TTC549 (cell line): ENCODE measurements around the gene SPCS3.

Experiments
- FAIRE-seq: peaks from 2 replicates; lab custom pipeline; 2012; peaks lifted over from hg19 to GRCh38; lab: Jason Lieb, UNC

Gene SPCS3

DNA sequence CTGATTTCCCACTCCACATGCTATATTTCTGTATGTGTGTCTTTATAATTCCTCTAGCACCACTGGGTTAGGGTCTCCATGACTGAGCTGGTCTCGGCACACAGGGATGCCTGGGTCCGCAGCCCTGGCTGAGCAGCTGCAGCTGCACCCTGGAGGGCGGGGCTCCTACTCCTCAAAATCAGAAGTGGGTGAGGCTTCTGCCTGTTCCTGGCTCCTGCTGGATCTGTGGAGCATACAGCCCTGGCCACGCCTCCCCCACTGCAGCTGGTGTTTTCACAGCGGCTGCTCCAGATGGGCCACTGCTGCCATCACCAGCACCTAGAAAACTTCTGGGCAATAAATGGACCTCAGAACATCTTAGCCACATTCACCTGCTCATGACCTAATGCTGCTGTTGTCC, 30.9 kb downstream of the SPCS3 start:
- FAIRE-seq = no peak

DNA sequence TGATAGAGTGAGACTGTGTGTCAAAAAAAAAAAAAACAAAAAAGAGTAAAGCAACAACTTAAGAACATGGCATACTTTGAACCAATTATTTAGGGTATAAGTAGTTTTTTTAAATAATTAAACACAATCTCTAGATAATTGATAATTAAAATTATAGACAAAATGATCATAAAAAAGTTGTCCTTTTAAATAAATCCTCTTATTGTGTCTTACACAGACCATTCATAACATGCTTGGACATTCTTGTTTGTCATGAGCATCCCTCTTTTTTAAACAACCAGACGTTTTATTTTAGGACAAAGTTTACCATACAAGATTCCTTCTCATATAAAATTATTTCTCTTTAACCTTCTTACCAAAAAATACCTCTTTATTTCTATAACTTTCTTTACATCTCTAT, 35.1 kb downstream of the SPCS3 start:
- no peak for FAIRE-seq

DNA sequence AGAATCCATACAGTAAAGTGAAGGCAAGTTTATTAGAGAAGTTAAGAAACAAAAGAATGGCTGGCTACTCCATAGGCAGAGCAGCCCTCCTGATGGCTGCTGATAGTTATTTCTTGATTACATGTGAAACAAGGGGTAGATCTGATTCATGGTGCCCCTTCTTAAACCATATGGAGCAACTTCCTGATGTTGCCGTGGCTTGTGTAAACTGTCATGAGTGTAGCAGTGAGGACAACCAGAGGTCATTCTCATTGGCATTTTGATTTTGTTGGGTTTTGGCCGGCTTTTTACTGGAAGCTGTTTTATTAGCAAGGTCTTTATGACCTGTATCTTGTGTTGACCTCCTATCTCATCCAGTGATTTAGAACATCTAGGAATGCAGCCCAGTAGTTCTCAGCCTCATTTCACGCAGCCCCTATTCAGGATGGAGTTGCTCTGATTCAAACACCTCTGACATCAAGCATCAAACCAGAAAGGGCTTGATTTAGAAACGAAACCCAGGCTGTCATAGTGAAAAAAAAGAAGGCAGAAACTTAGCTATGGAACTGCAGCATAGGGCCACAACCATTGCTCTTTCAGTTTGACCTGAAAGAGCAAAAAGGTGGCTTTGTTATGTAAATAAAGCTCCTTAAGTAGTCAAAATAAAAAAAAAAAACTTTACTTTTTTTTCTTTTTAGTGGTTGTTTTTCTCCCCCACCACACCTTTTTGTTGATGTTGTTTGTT, 37.8 kb downstream of the SPCS3 start:
- FAIRE-seq = no peak

DNA sequence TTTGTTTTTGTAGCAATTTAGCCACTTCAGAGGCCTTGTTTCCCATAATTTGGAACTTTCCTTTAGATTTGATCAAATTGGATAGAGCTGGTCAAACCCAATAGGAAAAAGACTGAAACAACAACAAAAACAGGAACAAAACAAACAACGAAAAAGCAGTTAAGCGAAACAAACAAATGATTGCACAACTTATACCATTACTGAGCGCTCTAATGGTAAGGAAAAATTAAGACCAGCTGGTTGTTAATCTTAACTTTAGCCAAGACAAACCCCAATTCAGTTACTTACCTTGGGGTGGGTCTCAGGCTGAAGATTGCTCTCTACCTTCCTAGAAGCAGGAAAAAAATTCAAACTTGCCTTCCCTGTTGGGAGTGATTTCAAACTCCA, 38.3 kb downstream of the SPCS3 start:
- FAIRE-seq = no peak

DNA sequence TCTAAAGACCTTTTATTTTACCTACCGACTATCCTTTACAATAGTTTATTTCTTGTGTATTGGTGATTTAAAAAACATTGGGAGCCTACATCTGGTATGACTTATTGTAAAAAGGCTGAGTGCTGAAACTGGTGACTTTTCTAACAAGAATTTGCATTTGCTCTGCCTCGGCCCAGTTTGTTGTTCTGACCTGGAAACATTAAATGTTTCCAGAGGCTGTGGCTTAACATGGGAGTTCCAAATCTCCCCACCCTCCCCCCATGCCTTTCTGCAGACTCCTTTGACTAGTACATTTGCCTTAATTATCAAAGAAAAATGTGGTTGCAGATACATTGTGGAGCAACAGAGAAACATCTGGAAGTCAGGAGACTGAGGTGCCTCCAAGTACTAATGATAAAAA, 39.8 kb downstream of the SPCS3 start:
- no peak for FAIRE-seq

DNA sequence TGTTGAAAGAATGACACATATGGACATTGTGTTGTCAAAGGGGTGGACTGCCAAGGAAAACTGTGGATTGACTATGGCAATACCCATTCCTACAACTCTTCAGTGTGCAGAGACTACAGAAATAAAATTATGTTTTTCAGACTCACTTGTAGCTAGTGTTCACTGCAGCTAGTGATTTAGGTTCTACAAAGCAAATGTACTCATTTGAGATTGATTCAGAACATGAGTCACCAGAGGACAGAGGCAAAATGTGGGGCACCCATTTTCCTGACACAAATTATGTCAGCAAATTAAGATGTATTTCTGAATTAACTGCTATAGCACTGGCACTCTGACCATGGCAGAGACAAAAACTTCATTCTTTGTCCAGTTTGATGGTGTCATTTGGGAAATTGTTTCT, 40.7 kb downstream of the SPCS3 start:
- FAIRE-seq = no peak

DNA sequence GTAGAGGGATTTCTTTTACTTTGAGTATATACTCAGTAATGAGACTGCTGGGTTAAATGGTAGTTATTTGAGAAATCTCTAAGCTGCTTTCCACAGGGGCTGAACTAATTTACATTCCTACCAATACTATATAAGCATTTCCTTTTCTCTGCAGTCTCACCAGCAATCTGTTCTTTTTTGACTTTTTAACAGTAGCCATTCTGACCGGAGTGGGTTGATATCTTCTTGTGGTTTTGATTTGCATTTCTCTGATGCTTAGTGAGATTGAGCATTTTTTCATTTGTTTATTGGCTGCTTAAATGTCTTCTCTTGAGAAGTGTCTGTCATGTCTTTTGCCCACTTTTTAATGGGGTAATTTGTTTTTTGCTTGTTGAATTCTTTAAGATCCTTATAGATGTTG, 43.3 kb downstream of the SPCS3 start:
- no peak for FAIRE-seq

DNA sequence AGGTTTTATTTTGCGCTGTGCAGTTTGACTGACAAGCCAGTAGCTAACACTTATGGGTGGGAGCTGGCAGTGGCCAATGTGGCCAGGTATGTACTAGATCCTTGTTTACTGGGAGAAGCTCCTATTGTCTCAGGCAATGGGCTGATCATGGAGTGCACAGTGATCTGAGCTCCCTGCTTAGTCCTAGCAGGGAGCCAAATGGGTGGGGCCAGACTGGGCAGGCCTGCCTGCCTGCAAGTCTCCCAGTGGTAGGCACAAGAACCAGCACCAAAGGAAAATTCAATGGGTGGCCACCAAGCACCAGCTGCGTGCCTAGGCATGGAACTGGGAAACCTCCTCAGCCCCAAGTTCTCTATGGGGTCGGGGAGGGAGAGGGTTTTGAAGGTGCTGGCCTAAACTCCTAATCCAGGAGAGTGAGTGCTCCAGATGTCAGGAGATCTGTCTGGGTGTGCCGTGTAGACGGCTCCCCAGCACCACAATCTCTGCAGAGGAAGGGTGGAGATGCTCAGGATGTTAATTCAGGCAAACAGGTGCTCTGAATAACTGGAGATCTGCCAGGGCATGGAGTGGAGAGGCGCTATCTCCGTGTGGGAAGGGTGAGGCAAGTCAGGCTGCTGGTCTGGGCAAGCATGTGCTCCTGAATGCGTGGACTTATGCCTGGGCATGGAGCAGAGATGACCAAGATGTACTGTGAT, 48.2 kb downstream of the SPCS3 start:
- no peak for FAIRE-seq

DNA sequence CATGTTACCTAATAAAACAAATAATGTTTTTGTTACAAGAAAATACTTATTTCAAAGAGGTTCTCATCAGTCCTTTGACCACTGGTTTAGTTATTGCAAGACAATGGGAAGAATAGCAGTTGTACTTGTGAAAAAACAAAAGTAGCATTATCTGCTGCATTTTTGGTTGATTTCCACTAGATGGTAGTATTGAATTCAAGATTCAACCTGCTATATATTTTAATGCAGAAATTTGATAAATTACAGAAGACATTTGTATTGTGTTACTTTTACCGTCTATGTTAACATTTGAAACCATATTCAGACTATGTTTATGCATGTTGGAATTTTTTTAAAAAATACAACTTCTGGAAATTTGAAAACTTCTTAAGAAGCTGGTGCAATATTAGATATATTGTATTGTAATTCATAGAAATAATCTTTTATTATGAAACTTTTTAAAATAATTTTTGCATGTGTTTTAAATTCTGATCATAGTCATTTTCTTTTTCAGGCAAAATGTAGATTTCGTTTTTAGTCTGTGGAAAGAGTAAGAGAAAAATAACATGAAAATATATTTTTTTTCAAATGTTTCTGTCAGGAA, 56.4 kb downstream of the SPCS3 start:
- FAIRE-seq = peak; percentile 82

DNA sequence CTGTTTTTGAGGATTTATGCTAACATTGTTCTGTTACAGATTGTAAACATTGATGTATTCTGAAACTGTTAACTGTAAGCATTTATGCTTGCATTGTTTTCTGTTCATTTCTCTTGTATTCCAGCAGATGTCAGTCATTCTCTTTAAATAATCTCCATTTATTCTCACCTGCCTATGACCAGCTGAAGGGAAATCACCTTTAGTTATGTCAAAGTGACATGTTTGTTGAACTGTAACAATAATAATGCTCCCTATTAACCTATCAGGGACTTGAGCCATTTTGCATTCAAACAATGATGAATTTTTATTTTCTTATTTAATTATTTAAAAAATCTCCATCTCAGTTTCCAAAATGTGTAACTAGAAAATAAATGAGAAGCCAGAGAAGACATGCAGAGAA, 58.0 kb downstream of the SPCS3 start:
- peak; percentile 13 for FAIRE-seq

DNA sequence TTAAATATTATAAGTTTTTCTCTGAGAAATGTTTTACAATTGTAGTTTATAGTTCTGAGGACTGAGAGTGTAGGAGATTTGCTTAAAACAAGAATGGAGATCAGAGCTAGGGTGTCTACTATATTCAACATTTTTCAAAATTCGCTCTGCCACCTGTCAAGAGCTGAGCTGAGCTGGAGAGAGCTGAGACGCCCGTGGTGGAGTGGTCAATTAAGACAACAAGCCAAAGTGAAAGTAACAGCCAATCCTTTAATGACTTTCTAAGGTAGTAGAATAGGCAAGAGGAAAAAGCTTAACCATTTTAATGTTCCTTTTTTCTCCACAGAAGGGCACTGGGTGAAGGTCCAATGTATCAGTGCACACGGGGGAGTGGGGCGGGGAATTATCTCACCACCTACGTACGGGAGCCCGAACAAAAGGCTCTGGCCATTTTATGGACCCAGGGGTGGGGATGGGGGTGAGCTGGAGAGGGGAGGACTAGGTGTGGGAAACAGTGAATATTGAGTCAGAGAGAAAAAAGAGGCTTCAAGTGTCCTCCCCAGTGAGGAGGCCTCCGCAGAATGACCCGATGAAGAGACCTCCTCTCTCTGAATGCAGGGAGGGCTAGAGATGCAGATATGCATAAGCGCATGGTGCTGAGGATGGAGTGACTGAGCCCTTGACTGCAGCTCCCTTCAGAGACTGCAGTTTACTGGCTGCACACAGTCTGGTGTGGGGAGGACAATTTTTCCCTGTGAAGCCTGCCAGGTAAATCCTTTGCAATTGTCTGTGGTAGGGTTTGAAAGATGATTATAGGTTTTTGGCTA, 60.8 kb downstream of the SPCS3 start:
- no peak for FAIRE-seq
